Tongue (tissue), 2 donors: ENCODE measurements around the gene SGSM2. TPM values are rescaled to one million over a fixed set of nuclear protein-coding genes. Genes with fewer than 3 reads are reported as not detected.
A peak's percentile ranks its signal among the peaks of the same experiment; 100 is the strongest.

Experiments
- DNase-seq: peaks from one replicate; pipeline ENCODE4 v3.0.0-alpha.2; 2015
- total RNA-seq: library from RNA; depleted of rRNA; stranded (reverse); fragments of >200 nt; gene quantifications from one replicate; pipeline ENCODE4 v1.2.3, GENCODE V29; 2014

Gene SGSM2
- total RNA-seq, 1 donor from 2014 or later: 53.0 TPM

DNA sequence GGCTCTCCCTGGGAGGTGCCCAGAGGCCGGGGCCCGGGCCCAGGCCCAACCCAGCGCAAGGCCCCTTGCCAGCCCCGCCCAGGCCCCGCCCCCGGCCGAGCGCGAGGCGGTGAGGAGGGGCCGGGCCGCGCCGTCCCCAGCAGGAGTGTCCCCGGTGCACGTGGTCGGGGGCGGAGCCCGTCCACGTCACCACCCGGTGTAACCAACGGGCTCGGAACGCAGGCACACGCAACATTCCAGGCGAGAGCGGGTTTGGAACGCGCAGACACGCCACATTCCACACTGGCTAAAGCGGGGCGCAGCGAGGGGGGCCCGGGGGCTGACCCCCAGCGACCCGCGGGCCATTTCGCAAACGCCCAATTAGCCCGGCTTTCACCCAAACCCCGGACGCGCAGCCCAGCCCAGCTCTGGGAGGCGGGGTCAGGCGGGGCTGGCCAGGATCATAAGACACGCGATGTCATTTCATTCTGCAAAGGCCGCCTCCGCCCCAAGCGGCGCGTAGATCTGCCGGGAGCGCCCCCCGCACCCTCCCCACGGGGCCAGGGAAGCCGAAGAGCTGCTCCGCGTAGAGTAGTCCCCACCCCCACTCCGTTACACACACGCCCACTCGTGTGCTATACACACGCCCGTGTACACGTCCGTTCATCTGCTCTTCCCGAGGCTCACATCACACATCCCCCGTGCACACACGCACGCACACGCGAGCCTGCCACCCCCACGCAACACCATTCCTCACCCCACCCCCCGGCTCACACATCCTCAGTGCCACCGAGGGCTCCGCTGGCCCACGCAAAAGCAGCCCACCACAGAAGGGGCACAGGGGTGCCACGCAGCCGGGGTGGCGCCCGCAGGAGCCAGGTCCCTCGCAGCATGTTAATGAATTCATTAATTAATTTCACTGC lies 62.5 kb downstream of the SGSM2 start:
- peak; percentile 97 for DNase-seq

- peak; percentile 60 for DNase-seq
These were observed 63.2 kb downstream of the SGSM2 start for GRCh38 chr17:2400474-2400866.

DNA sequence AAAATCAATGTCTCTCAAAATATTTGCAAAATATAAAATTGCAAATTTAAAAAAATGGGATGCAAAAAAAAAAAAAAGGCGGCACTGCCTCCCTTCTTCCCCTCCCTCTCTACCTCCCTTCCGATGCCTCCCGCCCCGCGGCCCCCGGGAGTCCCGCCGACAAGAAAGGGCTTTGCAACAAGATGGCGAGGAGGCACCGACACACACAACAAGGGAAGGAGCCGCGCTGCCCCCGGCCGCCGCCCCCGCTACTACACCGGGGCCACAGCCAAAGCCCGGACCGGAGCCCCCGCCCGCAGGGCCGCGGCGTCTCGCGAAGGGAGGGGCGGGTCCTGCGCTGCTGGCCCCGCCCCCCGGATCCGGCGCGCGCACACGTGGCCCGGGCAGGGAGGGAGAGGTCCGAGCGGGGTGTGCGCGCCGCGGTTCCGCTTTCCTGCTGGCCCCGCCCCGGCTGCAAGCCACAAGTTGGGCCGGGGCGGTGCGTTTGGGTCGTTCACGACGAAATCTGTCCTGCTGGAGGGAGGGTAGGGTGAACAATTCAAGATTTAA lies 63.6 kb downstream of the SGSM2 start, which contains the start of gene MNT:
Gene MNT, minus strand, starts transcription at position 184 of the 549 bp plus-strand sequence. CDS start 348 bp downstream, outside the sequence.
- DNase-seq: peak; percentile 97

DNA sequence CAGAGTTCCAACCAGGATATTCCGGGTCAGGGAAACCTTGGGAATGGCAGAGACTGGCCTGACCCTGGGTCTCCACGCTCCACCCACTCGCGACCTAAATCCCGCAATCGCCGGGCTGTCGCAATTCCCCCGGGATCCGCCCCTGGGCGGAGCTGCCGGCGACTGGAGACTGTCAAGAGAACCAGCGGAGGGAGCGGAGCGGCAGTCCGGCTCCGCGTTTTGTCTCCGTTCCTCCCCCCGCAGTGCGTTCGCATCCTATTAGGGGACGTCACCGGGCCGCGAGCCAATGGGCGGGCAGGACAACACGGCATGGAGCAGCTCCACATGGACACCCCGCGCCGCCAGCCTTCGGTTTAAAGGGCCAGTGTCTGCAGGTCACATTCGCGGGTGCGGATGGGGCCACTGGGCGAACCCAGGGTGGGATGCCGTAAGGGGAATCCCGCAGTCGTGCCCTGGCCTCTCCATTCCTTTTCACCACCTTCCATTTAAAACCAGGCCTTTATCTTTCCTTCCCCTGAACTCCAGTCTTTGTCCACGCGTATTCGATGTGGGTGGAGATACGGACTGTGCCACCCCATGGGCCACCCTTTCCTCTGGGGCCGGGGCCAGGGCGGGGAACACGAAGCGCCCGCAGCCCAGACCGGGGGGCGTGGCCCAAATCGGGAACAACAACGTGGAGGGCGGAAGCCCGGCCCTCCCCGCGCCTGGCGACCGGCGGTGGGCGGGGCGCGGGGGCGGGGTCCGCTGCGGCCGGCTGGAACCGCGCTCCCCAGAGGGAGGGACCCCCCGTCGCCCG lies 64.3 kb downstream of the SGSM2 start:
- peak; percentile 100 for DNase-seq

- DNase-seq: no peak
These were observed 65.2 kb downstream of the SGSM2 start for GRCh38 chr17:2402544-2402943.

- no peak for DNase-seq
These were observed 65.7 kb downstream of the SGSM2 start for GRCh38 chr17:2403044-2403443.

DNA sequence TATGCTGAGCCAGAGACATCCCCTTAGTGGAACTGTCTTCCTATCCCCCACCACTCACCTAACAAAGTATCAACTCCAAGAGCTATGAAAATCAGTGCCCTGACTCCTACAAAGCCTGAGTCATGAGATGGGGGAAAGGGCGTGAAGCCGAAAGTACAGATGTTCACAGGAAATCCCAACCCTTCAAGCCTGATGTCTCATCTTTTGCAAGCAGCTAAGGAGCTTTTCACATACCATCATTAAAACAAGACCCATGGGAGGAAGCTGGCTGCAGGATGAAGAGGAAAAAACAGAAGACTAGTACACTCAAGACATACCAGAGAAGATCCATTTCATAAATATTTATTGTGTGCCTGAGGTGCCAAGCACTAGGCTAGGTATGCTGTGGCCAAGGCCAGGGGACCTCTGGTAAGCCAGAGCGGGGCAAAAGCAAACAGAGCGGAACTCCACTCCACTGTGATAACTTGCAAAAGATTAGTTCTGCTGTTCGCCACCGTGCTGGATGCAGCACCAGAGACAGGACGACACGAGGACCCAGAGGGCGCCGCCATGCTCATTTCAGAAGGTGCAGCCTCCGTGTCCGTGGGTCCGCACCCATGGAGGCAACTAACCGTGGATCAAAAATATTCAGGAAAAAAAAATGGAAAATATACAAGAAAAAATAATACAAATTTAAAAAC lies 68.1 kb downstream of the SGSM2 start:
- DNase-seq: no peak

DNA sequence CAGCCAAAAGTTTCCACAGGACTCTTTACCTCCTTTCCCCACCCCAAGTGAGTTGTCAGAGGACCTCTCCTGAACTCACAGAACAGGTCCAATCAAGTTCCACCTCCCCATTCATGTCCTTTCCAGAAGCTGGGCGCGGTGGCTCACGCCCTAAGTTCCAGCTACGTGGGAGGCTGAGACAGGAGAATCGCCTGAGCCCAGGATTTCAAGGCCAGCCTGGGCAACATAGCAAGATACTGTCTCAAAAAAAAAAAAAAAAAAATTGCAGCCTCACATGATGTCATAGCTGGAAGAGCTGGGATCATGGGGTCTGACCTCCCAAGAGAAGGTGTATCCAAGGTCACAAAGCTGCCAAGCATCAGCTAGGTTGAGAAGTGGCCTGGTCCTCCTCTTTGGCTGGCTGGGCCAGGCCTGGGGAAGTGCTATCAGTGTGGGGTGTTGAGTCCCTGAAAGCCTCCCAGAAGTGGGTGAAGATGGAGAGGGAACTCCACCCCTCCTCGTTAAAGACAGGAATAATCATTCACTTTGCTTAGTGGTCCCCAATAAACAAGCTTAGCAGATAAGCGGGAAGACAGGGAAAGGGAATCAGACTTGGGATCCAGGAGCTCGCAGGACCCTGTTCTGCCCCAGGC lies 69.1 kb downstream of the SGSM2 start:
- DNase-seq: no peak

GRCh38 chr17:2406903-2407790 lies 69.8 kb downstream of the SGSM2 start:
- peak; percentile 66 for DNase-seq

DNA sequence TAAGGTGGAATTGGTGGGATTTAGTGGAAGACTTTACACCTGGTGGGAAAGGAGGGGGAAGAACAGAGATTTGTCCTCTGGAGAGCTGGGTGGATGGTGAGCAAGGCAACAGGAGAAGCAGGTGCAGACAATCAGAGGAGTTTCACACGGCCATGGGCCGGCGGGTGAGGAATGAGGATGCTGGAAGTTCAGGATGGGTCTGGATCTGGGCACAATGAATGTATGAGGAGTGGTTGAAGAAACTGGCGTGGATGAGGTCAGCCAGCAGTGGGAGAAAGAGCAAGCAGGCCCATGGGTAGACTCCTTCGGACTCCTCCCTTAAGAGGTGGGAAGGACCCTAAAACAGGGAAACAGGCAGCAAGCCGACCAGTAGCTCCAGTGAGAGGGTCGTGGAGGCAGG lies 73.7 kb downstream of the SGSM2 start:
- DNase-seq: no peak

- no peak for DNase-seq
These were observed 75.3 kb downstream of the SGSM2 start for GRCh38 chr17:2412561-2413021.

DNA sequence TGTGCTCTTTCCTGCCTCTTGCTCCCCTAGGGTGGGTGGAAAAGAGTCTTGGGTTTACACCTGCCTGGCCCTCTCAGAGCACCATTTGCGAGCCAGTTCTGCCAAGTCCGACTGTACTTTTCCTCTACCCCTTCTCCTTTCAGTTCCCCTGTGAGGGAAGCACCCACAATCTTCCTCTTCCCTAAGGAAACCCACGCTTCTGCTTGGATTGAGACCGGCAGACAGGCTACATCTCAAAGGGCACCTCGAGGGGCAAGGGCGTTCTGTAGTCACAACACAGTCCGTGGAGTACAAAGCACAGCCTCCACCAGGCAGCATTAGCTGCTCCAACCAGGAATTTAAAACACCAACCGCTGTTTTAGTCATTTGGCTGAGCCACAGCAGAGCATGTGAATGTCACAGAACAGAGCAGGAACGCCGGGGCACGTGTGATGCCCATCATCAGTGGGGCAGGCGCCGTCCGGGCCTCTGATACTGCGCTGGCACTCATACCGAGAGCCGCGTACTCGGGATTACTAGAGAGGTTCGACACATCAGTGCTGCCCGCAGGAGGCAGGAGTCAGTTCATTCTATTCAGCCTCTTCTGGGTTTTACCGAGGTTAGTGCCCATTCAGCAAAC lies 77.3 kb downstream of the SGSM2 start:
- no peak for DNase-seq

GRCh38 chr17:2415081-2415480 lies 77.8 kb downstream of the SGSM2 start:
- DNase-seq: no peak

GRCh38 chr17:2416010-2416734 lies 78.9 kb downstream of the SGSM2 start:
- peak; percentile 96 for DNase-seq

- DNase-seq: no peak
These were observed 81.3 kb downstream of the SGSM2 start for GRCh38 chr17:2418572-2418971.

DNA sequence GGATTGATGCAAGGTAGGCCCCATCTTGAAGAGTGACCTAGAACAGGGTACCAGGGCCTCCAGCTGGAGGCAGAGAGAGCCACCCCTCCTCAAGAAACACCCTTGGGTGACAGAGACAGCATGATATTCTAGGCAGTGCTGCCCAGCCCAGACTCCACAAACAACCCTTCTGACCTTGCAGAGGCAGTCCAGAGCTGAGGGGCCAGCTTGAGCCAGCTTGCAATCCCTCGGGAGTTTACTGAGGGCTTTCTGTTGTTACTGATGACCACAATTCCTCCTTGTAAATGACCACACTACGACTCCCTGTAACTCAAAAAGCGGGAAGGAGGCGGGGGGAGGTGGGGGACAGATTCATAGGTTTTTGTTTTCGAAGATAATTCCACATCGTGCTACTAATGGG lies 82.2 kb downstream of the SGSM2 start:
- no peak for DNase-seq

DNA sequence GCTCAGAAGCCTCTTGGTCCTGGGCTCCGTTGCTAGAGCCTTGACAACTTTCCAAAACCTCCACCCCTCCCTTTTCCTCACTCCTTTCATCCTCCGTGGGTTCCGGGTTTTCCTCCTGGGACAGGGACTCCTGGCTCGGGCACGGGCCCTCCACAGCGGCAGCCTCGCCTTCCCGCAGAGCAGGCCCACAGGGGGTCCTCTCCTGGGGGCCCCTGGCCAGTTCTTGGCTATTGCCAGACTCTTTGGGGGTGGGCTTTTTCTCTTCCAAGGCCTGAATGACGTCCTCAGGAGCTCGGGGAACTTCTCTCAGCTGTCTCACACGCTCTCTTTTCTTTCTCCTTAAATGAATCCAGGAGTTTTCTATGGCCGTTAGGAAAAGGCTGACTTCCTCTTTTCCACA lies 82.9 kb downstream of the SGSM2 start:
- peak; percentile 28 for DNase-seq

GRCh38 chr17:2421315-2422147 lies 84.2 kb downstream of the SGSM2 start:
- no peak for DNase-seq
